Thyroid gland (tissue), 4 donors: Measurements from ENCODE around the gene OR10A4.

ENCODE experiments used
- CTCF ChIP-seq, 6 experiments: fragments of 200-600 bp in 3 of 6; fragments of 450-650 bp in 3 of 6; sonication (generic) in 3 of 6; IDR thresholded peaks; one replicate each; pipeline ENCODE4 v1.5.1; 2016 to 2019; ENCODE audit warnings: antibody characterized with exemption in 6 of 6, mild to moderate bottlenecking in 2 of 6, inconsistent platforms in 1 of 6, moderate library complexity in 1 of 6
- POLR2A ChIP-seq, 2 donors: fragments of 450-650 bp; IDR thresholded peaks; one replicate each; pipeline ENCODE4 v1.6.1; 2017; ENCODE audit warnings: antibody characterized with exemption in 2 of 2, mild to moderate bottlenecking in 2 of 2, moderate library complexity in 1 of 2

DNA sequence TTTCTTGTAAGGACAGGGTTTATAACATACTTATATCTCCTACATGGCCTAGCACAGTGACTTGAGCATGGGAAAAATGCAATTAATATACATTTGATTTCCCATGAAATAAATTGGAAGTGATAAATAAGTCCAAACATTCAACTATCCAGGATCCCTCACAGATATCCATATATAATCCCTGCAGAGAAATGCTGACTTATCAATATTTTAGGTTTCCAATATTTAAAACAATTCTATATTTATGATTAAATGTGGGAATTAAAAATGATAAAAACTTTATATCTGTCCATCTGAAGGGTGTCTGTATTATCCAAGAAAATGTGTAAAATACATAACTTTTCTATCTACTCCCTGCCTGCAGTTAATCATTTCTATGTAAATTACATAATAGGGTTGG, 6.3 kb downstream of the OR10A4 start:
- TF ChIP-seq POLR2A (IDR thresholded peaks at IDR 0.05) (no peak), CTCF (IDR thresholded peaks at IDR 0.05) (no peak)
